Ishikawa (cell line): ENCODE data around the gene PLEKHN1.

Source experiments
- CEBPB ChIP-seq: IDR thresholded peaks from 2 replicates; pipeline ENCODE4 v1.6.1; 2012
- CREB1 ChIP-seq: IDR thresholded peaks from 2 replicates; pipeline ENCODE4 v1.6.1; 2012; ENCODE audit warnings: low read depth
- EGR1 ChIP-seq: IDR thresholded peaks from 2 replicates; pipeline ENCODE4 v1.6.1; 2012
- EP300 ChIP-seq: IDR thresholded peaks from 2 replicates; pipeline ENCODE4 v1.6.1; 2012; ENCODE audit warnings: borderline replicate concordance
- FOXM1 ChIP-seq: IDR thresholded peaks from 2 replicates; pipeline ENCODE4 v1.6.1; 2012; ENCODE audit warnings: low read depth, borderline replicate concordance
- MAX ChIP-seq: IDR thresholded peaks from 2 replicates; pipeline ENCODE4 v1.6.1; 2012
- NFIC ChIP-seq: IDR thresholded peaks from 2 replicates; pipeline ENCODE4 v1.6.1; 2012
- RAD21 ChIP-seq: IDR thresholded peaks from 2 replicates; pipeline ENCODE4 v1.6.1; 2012; ENCODE audit warnings: low read depth
- REST ChIP-seq: IDR thresholded peaks from 2 replicates; pipeline ENCODE4 v1.6.1; 2012; ENCODE audit warnings: low read depth, mild to moderate bottlenecking
- TAF1 ChIP-seq: IDR thresholded peaks from 2 replicates; pipeline ENCODE4 v1.6.1; 2012; ENCODE audit warnings: low read depth, mild to moderate bottlenecking
- TCF12 ChIP-seq: IDR thresholded peaks from 2 replicates; pipeline ENCODE4 v1.6.1; 2012; ENCODE audit warnings: low read depth
- TEAD4 ChIP-seq: IDR thresholded peaks from 2 replicates; pipeline ENCODE4 v1.6.1; 2012
- USF1 ChIP-seq: IDR thresholded peaks from 2 replicates; pipeline ENCODE4 v1.6.1; 2012
- YY1 ChIP-seq: IDR thresholded peaks from 2 replicates; pipeline ENCODE4 v1.6.1; 2012; ENCODE audit warnings: low read depth

GRCh38 chr1:965526-966134 is 652 bp upstream of the PLEKHN1 start:
- TF ChIP-seq RAD21: no peak
- TF ChIP-seq MAX: no peak
- no peak for TF ChIP-seq TEAD4
- no peak for TF ChIP-seq EP300
- TF ChIP-seq NFIC: no peak
- TF ChIP-seq USF1: no peak
- TF ChIP-seq REST: no peak
- no peak for TF ChIP-seq CEBPB
- TF ChIP-seq TCF12: no peak
- no peak for TF ChIP-seq CREB1
- TF ChIP-seq YY1: no peak
- no peak for TF ChIP-seq EGR1
- no peak for TF ChIP-seq TAF1
- no peak for TF ChIP-seq FOXM1
